Cerebellar nuclear complex (tissue), 1 donor: Measurements from ENCODE around the gene TUBGCP6.

Experiments used
- DNase-seq, 2 experiments: peaks; one replicate each; lab custom pipeline; 2025; lab: John Stamatoyannopoulos, UW

TUBGCP6 gene

GRCh38 chr22:50180727-50181521, 63.9 kb downstream of the TUBGCP6 start:
- DNase-seq = no peak

GRCh38 chr22:50179937-50180726, 64.7 kb downstream of the TUBGCP6 start:
- DNase-seq = no peak

GRCh38 chr22:50178871-50179869, 65.7 kb downstream of the TUBGCP6 start:
- DNase-seq = no peak

GRCh38 chr22:50178471-50178864, 66.4 kb downstream of the TUBGCP6 start:
- no peak for DNase-seq

- DNase-seq = no peak
These were observed 67.0 kb downstream of the TUBGCP6 start for GRCh38 chr22:50177537-50178470.

- no peak for DNase-seq
These were observed 67.8 kb downstream of the TUBGCP6 start for GRCh38 chr22:50176850-50177536.

- DNase-seq = no peak
These were observed 68.6 kb downstream of the TUBGCP6 start for GRCh38 chr22:50175921-50176849.

GRCh38 chr22:50175191-50175461, 69.7 kb downstream of the TUBGCP6 start:
- no peak for DNase-seq

- peak in 1 of 2 experiments; percentile 23 for DNase-seq
These were observed 70.2 kb downstream of the TUBGCP6 start for GRCh38 chr22:50174382-50175190.

- no peak for DNase-seq
These were observed 70.9 kb downstream of the TUBGCP6 start for GRCh38 chr22:50173983-50174355.

GRCh38 chr22:50173311-50173982, 71.4 kb downstream of the TUBGCP6 start:
- no peak for DNase-seq

- DNase-seq = no peak
These were observed 72.8 kb downstream of the TUBGCP6 start for GRCh38 chr22:50171965-50172421.

GRCh38 chr22:50171319-50171964, 73.4 kb downstream of the TUBGCP6 start:
- DNase-seq = no peak

GRCh38 chr22:50170453-50171318, 74.1 kb downstream of the TUBGCP6 start, which contains the start of gene PANX2:
Gene PANX2 (plus strand): TSS chr22:50170731. CDS start chr22:50170731, 0 bp downstream.
- DNase-seq = no peak

- no peak for DNase-seq
These were observed 75.0 kb downstream of the TUBGCP6 start for GRCh38 chr22:50169774-50170341.
